LNCaP clone FGC (cell line): ENCODE measurements around the gene EPHA4.

ENCODE experiments used
- DNase-seq: peaks from one replicate; pipeline ENCODE4 v3.0.0-alpha.2; 2011; ENCODE audit warnings: low read depth
- H3K4me3 ChIP-seq: 2 replicates; pipeline ENCODE4 v1.5.1; 2011; ENCODE audit warnings: mild to moderate bottlenecking, low read depth, low read length, control low read depth
- CTCF ChIP-seq: IDR thresholded peaks from 2 replicates; pipeline ENCODE4 v1.5.1; 2012; ENCODE audit warnings: mild to moderate bottlenecking; ENCODE audit not compliant: control insufficient read depth, insufficient read depth; ENCODE audit errors: extremely low read depth

Gene EPHA4

GRCh38 chr2:221558107-221558506 is 14.0 kb downstream of the EPHA4 start:
- TF ChIP-seq CTCF, result no peak
- no peak overlapping the region for H3K4me3 ChIP-seq

GRCh38 chr2:221555494-221555846 is 16.6 kb downstream of the EPHA4 start:
- no peak for TF ChIP-seq CTCF
- H3K4me3 ChIP-seq, result no peak overlapping the region

More at GRCh38 chr2:221558107-221558506, 14.0 kb downstream of the EPHA4 start:
- DNase-seq, result no peak

GRCh38 chr2:221554769-221555493 is 17.2 kb downstream of the EPHA4 start:
- H3K4me3 ChIP-seq, result no peak overlapping the region
- no peak for TF ChIP-seq CTCF

More at GRCh38 chr2:221555494-221555846, 16.6 kb downstream of the EPHA4 start:
- no peak for DNase-seq

DNA sequence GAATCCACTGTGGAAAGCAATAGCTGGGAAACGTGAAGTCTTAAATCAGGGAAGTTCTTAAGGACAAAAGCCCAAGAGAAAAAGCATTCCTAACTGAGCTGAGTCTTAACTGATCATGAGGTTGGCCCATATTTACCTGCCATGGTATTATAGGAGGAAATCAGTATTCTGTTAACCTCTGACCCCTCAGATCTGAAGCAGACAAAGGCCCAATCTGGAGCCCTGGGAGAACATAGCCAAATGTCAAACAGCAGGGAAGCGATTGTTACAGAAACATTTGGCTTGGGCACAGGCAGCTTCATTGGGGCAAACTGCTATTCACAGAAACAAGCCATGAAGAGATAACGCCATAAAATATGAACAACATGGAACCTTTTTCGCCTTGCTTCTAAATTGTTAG is 18.8 kb downstream of the EPHA4 start:
- TF ChIP-seq CTCF, result no peak
- H3K4me3 ChIP-seq, result no peak overlapping the region
- DNase-seq, result no peak

More at GRCh38 chr2:221554769-221555493, 17.2 kb downstream of the EPHA4 start:
- no peak for DNase-seq

DNA sequence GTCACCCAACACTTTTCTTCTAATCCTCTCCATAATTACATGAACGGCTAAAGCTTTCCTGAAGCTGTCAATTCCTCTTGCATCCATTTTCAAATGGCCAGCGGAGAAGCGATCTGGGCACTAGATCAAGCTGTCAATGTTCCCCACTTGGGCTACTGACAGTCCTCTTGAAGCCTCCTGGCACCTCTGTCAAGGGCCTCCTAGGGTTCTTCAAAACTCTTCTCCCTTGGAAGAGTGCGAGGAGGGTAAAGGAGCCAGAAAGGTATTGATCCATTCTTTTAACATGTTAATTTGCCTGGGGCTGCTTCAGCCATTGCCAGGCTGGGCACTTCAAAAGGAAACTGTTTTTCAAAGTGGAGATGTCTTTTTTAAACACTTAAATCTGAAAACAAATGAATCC is 19.8 kb downstream of the EPHA4 start:
- no peak for DNase-seq
- TF ChIP-seq CTCF, result no peak
- H3K4me3 ChIP-seq, result no peak overlapping the region

- no peak for DNase-seq
- no peak for TF ChIP-seq CTCF
- no peak overlapping the region for H3K4me3 ChIP-seq
Measured at GRCh38 chr2:221551864-221552263, 20.2 kb downstream of the EPHA4 start.

DNA sequence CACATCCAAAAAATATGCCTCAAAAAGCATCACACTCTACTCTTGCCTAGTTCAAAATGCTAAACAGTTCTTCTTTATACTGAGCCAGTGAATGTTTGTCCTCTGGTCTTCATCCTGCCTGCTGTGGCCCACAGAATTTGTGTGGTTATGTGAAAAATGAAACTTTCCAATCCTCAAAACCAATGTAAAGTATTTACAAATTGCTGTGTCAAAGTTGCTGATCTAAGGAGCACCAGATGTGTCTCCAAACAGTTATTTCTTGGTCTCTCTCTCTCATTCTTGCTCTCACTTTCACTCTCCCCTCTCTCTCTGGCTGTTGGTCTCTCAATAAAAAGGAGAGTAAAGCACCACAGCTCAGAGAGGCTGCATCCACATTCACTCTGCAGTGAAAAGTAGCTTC is 23.0 kb downstream of the EPHA4 start:
- DNase-seq, result no peak
- TF ChIP-seq CTCF, result no peak
- H3K4me3 ChIP-seq, result no peak overlapping the region
